ENCODE data around the gene IFITM10. TPM values are rescaled to one million over a fixed set of nuclear protein-coding genes. Genes with fewer than 3 reads are reported as not detected.

Gene IFITM10
- total and polyA plus RNA-seq, 2 donors (not counting 1 experiment from before 2014, with no cell fraction given) = 0.15 to 0.50 TPM

DNA sequence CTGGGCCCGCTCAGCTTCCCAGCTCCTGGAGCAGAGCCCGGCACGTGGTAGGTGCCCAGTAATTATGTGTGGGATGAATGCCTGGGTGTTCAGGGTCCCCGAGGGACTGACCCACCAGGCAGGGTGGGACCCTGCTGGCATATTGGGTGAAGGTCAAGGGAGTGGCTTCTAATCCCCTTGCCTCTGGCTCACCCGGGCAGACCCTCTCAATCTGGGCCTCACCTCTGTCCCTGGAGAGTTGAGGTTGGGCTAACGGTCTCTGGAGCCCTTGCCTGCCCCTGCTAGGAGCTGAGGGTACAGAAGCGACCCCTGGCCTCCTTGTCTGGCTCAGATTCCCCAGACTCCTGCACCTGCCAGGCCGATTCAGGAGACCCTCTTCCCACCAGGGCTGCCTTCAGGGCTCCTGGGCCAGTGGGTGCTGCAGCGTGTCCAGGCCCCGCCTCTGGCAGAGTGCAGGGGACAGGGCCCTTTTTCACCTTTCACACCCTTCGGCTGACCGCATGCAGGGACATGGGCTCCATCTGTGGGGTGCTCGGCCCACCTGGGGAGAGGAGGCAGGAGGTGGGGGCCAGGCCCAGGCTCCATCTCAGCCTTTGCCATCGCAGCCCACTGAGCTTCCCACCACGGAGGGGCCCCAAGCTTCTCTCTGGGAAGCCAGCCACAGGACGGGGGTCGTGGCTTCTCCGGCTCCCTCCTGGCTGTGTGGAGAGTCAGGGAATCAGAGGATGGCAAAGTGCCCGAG, 17.2 kb upstream of the IFITM10 start:
- Histone ChIP-seq H3K4me2 (ENCODE audit: extremely low read depth, insufficient read depth, low read length) (no peak overlapping the region), H3K9ac (ENCODE audit: insufficient read depth, low read length) (no peak overlapping the region), H3K27ac (ENCODE audit: insufficient read depth, low read length) (no peak overlapping the region), H3K27me3 (ENCODE audit: control insufficient read depth, insufficient read depth, low read length) (no peaks in the 10 kb centered on the region), H3K9me3 (ENCODE audit: control insufficient read depth, insufficient read depth, low read depth, low read length) (no peaks in the 10 kb centered on the region), H3K36me3 (ENCODE audit: control insufficient read depth, insufficient read depth, low read length) (no peaks in the 10 kb centered on the region), H4K20me1 (ENCODE audit: control insufficient read depth, extremely low read depth, insufficient read depth, low read length) (no peaks in the 10 kb centered on the region), H2AFZ (ENCODE audit: low read length) (no peak overlapping the region), H3K4me3 (replicated peaks in 1 of 4; ENCODE audit: control extremely low read depth in 1 of 4, insufficient read depth in 1 of 4, low read depth in 3 of 4, low read length in 4 of 4) (no peak overlapping the region), H3K79me2 (ENCODE audit: control insufficient read depth, insufficient read depth, low read length) (peaks cover 9% of the 10 kb centered on the region), H3K4me1 (ENCODE audit: control insufficient read depth, extremely low read depth, insufficient read depth, low read length) (peaks cover 24% of the 10 kb centered on the region)
- TF ChIP-seq, protein P1, sequence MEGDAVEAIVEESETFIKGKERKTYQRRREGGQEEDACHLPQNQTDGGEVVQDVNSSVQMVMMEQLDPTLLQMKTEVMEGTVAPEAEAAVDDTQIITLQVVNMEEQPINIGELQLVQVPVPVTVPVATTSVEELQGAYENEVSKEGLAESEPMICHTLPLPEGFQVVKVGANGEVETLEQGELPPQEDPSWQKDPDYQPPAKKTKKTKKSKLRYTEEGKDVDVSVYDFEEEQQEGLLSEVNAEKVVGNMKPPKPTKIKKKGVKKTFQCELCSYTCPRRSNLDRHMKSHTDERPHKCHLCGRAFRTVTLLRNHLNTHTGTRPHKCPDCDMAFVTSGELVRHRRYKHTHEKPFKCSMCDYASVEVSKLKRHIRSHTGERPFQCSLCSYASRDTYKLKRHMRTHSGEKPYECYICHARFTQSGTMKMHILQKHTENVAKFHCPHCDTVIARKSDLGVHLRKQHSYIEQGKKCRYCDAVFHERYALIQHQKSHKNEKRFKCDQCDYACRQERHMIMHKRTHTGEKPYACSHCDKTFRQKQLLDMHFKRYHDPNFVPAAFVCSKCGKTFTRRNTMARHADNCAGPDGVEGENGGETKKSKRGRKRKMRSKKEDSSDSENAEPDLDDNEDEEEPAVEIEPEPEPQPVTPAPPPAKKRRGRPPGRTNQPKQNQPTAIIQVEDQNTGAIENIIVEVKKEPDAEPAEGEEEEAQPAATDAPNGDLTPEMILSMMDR (conservative IDR thresholded peaks at IDR 0.05 in 1 of 2, IDR thresholded peaks at IDR 0.05 in 1 of 2; ENCODE audit: low read depth in 1 of 2, low read length in 2 of 2) = no peak
- TF ChIP-seq EZH2 (IDR thresholded peaks at IDR 0.05; ENCODE audit: low read length, missing control alignments) = no peak
- no peak for DNase-seq (ENCODE audit: low read depth in 2 of 2)

DNA sequence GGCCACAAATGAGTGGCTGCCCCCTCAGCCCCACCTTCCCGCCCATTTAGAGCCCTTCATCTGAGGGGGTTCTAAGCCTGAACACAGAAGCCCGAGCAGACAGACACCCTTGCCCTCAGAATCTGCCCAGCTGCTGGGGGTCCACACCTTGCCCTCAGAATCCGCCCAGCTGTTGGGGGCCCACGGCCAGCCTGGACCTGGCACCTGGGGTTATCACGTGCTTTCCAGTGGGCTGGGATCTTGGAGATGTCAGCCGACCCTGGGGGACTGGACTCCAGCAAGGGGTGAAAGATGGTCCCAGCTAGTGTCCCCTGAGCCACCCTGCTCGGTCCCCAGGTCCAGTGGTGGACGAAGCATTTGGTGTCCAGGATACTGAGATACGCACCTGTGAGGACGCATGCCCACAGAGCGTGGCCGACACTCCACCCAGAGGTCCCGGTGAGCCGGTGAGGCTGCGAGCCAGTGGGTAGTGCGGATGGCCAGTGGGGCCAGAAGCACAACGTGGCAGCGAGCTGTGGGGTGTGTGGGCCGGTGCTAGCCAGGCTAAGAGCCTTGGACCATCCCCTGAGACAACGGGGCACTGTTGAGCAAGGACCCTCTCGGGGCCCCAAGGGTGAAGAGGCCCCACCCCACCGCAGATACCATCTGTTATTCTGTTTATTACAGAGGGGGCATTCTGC, 16.5 kb upstream of the IFITM10 start:
- no peak overlapping the region for H2AFZ ChIP-seq (ENCODE audit: low read length)
- peaks cover 11% of the 10 kb centered on the region for H3K79me2 ChIP-seq (ENCODE audit: control insufficient read depth, insufficient read depth, low read length)
- H3K4me2 ChIP-seq (ENCODE audit: extremely low read depth, insufficient read depth, low read length) = no peak overlapping the region
- H3K27ac ChIP-seq (ENCODE audit: insufficient read depth, low read length) = no peak overlapping the region
- no peaks in the 10 kb centered on the region for H3K36me3 ChIP-seq (ENCODE audit: control insufficient read depth, insufficient read depth, low read length)
- H4K20me1 ChIP-seq (ENCODE audit: control insufficient read depth, extremely low read depth, insufficient read depth, low read length) = no peaks in the 10 kb centered on the region
- H3K4me1 ChIP-seq (ENCODE audit: control insufficient read depth, extremely low read depth, insufficient read depth, low read length) = peaks cover 27% of the 10 kb centered on the region
- TF ChIP-seq, protein P1 (conservative IDR thresholded peaks at IDR 0.05 in 1 of 2, IDR thresholded peaks at IDR 0.05 in 1 of 2; ENCODE audit: low read depth in 1 of 2, low read length in 2 of 2) = no peak
- no peaks in the 10 kb centered on the region for H3K9me3 ChIP-seq (ENCODE audit: control insufficient read depth, insufficient read depth, low read depth, low read length)
- DNase-seq (ENCODE audit: low read depth in 2 of 2) = no peak
- no peak overlapping the region for H3K9ac ChIP-seq (ENCODE audit: insufficient read depth, low read length)
- no peak overlapping the region for H3K4me3 ChIP-seq (replicated peaks in 1 of 4; ENCODE audit: control extremely low read depth in 1 of 4, insufficient read depth in 1 of 4, low read depth in 3 of 4, low read length in 4 of 4)
- no peaks in the 10 kb centered on the region for H3K27me3 ChIP-seq (ENCODE audit: control insufficient read depth, insufficient read depth, low read length)

DNA sequence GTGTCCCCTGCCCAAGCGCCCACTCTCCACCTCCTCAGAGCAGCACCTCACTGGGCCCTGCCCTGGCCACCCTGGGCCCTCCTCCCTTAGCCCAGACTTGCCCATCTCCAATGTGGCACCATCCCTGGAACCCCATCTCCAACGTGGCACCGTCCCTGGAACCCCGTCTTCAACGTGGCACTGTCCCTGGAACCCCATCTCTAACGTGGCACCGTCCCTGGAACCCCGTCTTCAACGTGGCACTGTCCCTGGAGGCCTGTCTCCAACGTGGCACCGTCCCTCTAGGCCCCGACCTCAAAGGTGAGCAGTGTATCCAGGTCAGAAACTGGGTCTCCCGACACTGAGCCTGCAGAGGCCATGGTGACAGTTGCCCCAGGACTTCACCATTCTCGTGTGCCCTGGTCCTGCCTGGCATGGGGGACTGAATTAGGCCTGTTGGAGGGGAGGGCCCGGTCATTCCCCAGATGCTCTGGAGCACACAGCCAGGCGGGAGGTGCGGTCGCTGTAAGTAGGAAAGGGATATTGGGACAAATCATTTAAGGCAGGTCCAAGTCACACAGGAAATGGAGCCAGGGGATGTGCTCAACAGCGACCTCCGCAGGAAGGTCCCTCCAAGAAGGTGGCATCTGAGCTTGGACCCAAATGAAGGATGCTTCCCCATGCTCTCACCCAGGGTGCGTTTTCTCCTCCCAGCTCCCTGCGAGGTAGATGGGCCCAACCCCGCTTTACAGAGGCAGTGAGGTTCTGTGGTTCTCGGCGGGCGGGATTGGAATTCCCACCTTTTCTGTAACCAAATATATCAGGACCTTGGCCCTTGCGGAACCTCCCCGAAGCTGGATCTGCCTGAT, 15.7 kb upstream of the IFITM10 start:
- Histone ChIP-seq H3K79me2 (ENCODE audit: control insufficient read depth, insufficient read depth, low read length) (peaks cover 12% of the 10 kb centered on the region), H3K9ac (ENCODE audit: insufficient read depth, low read length) (no peak overlapping the region), H3K4me3 (replicated peaks in 1 of 4; ENCODE audit: control extremely low read depth in 1 of 4, insufficient read depth in 1 of 4, low read depth in 3 of 4, low read length in 4 of 4) (no peak overlapping the region), H3K27me3 (ENCODE audit: control insufficient read depth, insufficient read depth, low read length) (no peaks in the 10 kb centered on the region), H3K9me3 (ENCODE audit: control insufficient read depth, insufficient read depth, low read depth, low read length) (no peaks in the 10 kb centered on the region), H3K27ac (ENCODE audit: insufficient read depth, low read length) (no peak overlapping the region), H3K4me2 (ENCODE audit: extremely low read depth, insufficient read depth, low read length) (no peak overlapping the region), H4K20me1 (ENCODE audit: control insufficient read depth, extremely low read depth, insufficient read depth, low read length) (no peaks in the 10 kb centered on the region), H3K36me3 (ENCODE audit: control insufficient read depth, insufficient read depth, low read length) (peaks cover 2% of the 10 kb centered on the region), H3K4me1 (ENCODE audit: control insufficient read depth, extremely low read depth, insufficient read depth, low read length) (peaks cover 21% of the 10 kb centered on the region), H2AFZ (ENCODE audit: low read length) (no peak overlapping the region)
- TF ChIP-seq EZH2 (IDR thresholded peaks at IDR 0.05; ENCODE audit: low read length, missing control alignments) = no peak
- TF ChIP-seq, protein P1 (conservative IDR thresholded peaks at IDR 0.05 in 1 of 2, IDR thresholded peaks at IDR 0.05 in 1 of 2; ENCODE audit: low read depth in 1 of 2, low read length in 2 of 2) = no peak
- no peak for DNase-seq (ENCODE audit: low read depth in 2 of 2)

Data from fibroblast of lung (primary cell).